GM10847 (cell line): ENCODE data around the gene XRCC3.

Experiments
- POLR2A ChIP-seq: IDR thresholded peaks from 2 replicates; pipeline ENCODE4 v1.6.1; 2011; ENCODE audit not compliant: insufficient read length; ENCODE audit errors: extremely low read depth

XRCC3 gene

DNA sequence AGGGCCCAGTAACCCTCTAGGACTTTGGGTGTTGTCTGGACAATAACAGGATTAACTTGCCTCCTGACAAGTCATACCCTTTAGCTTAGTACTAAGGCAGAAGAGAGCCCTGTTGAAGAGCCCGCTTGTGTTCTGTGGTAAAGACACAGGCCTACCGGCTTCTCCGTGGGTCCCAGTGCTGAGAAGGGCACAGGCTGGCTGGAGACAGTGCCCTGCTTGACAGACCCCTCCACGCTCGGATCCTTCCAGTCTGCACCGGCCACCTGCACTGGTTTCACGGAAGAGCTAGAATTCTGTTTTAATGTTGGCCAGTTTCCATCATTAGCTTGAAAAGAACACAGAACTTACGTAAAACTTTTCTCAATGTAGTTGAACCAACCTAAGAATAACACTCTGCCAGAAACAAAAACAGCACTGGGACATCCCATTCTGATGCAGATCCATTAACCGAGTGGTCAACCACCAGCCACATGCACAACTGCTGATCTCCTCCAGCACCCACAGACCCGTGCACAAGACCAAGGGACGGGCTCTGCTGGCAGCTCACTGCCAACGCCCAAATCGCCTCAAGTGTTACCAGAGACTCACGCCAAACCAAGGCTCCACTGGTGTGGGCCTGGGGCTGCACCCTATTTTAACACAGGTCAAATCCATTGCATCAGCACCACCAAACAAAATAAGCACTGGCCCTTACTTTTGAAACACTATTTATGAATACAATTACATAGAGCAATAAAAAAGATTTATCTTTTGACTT lies 27.4 kb upstream of the XRCC3 start:
- TF ChIP-seq POLR2A, result no peak

DNA sequence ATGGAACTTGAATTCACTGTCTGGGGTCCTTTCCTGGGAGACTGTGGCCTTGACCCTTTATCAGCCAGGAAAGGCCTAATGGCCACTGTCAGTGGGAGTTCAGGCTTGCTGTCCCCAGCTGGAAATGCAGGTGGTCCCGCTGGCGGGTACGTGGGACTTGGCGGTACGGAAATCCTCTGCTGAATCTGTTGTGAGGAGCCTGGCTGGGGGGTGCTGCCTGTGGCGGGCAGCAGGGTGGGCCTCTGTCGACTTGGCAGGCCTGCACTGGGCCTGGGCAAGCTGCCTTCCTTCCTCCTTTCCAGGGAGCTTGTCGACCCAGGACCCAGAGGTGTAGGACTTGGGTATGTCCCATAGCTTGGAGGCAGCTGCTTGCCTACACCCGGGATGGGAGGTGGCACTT lies 26.6 kb upstream of the XRCC3 start:
- no peak for TF ChIP-seq POLR2A

DNA sequence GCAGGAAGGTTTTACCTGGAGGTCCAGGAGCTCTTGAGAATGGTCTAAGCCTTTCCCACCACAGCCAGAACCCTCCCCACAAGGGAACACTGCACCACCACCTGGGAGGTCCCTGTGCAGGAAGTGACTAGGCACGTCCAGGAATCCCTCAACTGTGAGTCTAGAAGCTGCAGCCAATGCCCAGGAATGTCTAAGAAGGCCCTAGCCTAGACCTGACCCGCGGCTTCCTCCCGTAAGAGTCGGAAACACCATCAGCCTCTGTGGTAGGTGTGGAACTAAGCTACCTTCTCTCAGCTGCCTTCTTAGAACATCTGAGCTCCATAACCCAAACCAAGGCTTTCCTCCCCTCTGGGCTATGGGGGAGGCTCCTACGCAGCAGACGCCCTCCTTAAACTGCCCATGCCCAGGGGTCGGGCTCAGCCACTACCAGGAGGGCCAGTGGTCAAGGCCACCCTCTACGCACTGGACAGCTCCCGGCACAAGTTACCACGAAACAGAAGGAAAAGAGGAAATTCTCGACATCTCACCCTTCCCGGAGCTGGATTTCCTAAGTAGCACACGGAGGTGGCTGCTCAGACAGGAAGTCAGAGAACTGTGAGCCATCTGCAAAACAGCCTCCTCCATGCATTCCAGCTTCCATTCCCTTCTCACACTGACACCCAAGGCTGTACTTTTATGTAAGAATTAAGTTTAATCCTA lies 25.9 kb upstream of the XRCC3 start:
- TF ChIP-seq POLR2A, result no peak

DNA sequence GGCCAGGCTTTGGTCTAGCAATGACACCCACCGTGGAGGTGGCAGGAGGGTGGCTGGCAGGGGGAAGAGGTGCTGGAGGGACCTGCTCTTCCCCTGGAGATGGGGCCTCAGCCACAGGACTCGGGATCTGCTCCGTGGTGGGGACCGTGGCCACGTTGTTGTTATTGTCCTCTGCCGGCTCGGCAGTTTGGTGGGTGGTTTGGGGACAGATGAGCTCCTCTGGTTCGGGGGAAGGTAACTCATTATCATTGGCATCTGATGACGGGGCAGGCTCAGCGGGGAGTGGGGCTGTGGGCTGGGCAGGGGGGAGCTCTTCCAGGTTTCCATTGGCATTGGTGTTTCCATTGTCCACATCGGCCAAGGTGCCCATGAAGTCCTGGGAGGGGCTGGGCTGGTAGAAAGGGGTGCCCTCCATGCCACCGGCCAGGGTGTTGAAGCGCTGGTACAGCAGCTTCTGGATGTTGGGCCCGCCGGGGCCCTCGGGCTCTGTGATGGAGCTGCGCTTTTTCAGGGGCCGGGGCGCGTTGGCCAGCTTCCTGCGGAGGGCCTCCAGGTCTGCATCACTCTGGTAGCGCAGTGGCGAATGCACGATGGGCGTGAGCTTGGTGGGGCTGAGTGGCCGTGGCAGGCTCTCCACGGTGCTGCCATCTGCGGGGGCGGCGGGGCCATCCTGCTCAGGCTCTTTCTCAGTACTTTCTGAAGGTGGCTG lies 24.7 kb upstream of the XRCC3 start:
- TF ChIP-seq POLR2A, result no peak

DNA sequence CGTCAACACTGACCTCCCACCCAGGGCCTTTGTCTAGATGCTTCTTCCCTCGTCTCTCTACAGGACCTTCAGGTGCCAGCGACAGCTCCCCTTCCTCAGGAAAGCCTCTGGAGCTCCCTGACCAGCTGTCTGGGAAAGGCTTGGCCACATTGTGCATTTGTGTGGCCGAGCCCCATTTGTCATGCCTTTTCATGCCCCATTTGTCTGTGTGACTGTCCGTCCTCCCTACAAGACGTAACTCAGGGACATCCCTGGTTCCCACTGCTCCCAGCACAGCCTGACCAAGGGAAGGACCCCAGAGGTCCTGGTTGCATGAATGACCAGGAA lies 24.2 kb upstream of the XRCC3 start:
- TF ChIP-seq POLR2A, result no peak

DNA sequence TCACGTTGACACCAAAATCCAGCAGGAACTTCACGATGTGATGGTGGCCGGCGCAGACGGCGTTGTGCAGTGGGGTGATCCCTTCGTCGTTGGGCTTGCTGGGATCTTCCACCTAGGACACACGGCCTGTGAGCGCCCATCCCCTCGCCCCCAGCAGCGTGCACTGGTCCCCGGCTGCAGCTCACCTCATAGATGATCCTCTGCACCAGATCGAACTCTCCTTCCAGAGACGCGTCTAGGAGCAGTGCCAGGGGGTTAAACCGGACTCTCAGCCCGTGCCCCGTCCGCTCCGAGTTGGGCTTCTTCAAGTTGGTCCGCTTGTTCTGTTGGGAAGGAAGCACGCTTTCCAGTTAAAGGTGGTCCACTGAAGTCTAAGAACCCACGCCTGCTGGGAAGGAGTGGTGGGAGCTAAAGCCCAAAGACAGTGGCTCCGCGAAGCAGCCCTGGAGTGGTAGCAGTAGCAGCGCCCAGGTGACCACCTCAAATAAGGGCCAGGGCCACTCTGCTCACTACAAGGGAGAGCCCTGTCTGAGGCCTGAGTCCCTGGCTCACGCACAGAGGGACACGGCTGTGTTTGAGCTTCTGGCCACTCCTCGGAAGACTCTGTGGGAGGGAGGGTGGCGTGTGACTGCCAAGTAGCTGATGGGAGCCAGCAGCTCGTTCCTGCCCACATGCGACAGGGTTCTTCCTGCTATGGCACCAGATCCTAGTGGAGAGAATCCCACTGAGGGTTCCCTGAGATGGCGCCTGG lies 23.6 kb upstream of the XRCC3 start:
- TF ChIP-seq POLR2A, result no peak

DNA sequence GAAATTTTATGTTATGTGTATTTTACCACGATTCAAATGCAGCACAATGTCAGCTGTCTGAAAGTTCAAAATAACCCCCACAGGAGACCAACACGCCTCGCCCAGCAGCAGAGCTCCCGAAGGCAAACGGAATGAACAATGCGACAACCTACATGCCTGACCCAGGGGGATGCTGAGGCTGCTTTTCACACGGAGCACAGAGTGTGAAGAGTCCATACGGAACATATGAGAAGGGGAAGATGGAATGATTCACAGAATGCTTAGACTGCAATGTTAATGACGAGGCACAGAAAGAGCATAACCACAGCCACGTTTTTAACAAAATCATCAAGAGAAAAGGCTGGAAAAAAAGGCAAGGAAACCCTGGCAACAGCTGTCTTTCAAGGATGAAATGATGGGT lies 22.9 kb upstream of the XRCC3 start:
- TF ChIP-seq POLR2A, result no peak

DNA sequence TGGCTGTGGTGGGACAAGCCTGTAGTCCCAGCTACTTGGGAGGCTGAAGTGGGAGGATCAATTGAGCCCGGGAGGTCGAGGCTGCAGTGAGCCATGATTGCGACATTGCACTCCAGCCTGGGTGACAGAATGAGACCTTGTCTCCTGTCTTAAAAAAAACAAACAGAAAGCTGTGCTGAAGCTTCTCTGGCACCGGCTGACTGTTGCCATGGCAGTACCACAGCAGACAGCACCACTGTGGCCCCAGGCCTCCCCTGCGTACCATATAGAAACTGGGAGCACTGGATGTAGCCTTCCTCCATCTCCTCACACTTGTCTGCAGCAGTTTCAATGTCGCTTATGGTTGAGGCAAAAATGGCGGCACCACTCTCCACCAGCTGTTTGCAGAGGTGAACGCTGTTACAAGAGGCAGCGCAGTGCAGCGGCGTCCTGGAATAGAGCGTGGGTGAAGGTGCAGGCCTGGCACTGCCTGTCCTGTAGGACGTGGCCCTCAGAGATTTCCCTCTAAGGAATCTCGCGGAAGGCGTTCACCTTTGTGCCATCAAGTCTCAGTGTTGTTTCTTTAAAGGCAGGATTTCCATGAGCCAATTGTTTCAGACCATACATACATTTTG lies 22.3 kb upstream of the XRCC3 start:
- TF ChIP-seq POLR2A, result no peak

DNA sequence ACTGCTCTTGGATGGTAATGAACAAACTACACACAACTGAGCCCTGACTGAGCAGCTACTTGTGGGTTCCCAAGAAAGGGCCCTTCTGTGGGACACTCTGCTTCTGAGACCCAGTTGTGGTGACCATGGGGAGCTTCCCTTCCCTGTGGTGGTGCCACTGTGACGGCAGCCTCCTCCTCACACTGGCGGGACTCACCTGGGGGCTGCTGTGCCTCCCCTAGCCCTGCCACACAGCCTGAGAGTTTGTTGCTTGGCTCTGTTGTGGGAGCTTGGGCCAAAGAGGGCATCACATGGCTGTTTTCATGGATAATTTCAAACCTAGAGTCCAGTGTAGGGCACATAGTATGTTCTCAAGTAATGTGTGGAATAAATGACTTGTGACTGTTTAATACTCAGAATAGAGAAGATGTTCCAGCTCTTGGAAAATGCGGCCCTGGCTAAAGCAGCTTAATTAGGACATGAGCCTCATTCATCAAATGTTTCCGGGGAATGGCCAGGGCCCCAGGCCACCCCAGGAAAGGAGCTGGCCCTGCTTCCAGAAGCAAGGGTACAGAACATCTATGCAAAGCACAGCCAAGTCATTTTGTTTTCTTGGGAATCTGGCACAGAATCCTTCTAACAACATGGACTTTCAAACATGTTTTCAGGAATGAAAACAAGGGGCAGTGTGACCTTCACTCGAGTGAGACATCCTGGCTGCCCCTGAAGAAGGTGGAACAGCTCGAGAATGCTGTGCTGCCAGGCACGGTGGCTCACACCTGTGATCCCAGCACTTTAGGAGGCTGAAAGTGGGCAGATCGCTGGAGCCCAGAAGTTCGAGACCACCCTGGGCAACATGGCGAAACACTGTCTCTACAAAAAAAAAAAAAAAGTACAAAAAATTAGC lies 21.5 kb upstream of the XRCC3 start:
- no peak for TF ChIP-seq POLR2A

DNA sequence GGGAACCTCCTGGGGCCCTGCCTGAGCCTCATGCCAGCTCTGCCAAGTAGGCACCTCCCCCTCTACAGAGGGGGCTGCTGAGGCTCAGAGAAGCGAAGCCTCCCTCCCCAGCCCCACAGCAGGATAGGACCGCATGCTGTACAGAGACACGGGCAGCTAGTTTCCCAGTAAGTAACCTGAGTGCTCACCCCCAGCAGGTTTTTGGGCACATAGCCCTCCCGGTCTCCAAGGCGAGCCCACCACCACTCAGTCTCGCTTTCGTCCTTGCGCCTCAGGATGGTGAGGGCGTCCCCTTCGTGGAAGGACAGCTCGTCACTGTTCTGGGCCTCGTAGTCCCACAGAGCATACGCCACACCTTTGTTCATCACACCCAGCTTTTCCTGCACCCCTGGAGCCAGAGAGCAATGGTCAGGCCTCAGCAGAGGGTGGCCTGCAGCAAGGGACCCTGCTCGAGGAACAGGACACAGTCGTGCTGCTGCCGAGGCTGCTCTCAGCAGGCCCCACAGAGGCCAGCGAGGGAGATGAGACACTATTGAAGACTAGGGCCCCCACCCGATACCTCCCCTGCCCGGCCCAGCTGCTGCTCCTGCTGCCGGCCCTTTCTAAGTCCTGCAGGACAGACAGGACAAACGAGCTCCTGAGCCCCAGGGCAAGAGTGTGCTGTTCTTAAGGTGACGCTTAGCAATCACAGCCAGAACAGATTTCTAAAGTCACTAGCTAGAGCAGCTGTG lies 20.7 kb upstream of the XRCC3 start:
- no peak for TF ChIP-seq POLR2A

DNA sequence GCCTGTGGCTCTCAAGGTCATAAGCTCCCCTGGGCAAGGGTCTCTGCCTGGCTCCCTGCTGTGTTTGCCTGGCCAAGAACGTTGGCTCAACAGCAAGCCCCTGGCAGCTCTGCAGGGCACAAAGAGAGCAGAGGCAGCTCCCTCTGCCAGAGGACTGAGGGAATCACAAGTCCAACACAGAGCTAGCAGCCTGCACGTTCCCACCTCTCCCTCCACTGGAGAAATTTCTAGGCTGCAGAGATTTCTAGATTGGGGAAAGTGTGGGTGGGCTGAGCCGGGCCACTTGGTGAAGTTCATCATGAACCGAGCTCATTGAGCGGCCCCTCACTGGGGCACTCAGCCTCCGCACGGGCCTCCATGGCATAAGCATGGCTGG lies 20.2 kb upstream of the XRCC3 start:
- no peak for TF ChIP-seq POLR2A

DNA sequence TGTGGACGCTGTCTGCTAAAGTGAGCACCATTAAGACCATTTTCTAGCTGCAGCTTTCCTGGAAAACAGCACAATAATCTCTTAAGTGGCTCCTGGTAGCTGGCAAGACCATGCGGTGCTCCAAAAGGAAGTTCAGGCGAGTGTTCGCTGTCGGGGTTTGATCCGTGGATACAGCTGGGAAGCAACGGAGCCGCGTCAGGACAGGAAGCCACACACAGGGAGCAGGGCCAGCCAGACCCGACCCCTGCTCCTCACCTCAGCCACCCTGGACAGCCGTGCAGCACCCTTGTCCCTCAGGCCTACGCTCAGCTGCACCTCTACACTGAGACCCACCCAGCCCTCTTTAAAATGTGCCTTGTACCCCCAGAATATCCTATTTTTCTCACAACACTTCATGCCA lies 19.8 kb upstream of the XRCC3 start:
- no peak for TF ChIP-seq POLR2A

DNA sequence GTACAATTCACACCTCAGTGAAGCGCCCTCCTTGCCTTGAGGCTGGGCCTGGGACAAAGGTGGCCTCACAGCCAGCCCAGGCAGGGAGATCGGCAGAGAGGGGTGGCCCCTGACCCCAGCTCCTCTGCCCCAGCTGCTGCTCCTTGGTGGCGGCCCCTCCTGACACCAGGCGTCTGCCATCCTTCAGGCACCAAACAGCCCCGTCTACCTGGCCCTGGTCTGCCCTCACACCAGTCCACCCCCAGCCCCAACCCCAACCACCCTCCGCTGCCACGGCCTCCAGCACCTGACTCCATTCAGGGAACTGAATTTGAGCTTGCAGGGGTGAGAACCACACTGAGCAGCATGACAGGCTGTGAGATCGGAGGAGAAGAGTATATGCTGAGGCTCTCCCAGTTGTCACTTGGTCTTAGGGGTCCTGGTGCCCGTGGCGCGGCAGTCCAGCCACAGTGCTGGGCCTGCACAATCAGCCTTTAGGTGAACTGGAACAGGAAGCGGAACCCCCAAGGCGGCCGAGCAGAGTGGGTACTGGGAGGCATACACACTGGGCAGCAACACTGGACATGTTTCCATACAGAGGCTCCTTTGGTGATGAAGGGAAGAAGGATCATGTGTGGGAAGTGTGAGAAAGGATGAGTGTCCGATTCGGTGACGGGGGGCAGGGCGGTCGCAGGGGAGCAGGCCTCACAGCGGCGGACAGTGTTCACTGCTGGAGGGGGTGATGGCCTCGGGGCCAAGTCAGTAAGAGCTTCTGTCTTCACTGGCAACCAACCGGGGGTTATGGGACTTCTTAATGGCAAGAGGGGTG lies 19.0 kb upstream of the XRCC3 start:
- TF ChIP-seq POLR2A, result no peak
